K562 (cell line): ENCODE measurements around the gene RANGAP1.

ENCODE experiments used
- AFF4 ChIP-seq: sonication (generic); formaldehyde crosslinking; IDR thresholded peaks from 2 replicates; pipeline ENCODE4 v1.8.0; 2023; ENCODE audit warnings: mild to moderate bottlenecking, missing genetic modification reagents
- ARNT ChIP-seq, 2 experiments: fragments of 450-650 bp; IDR thresholded peaks; 2 replicates each; pipeline ENCODE4 v1.6.1; 2016; ENCODE audit warnings: mild to moderate bottlenecking in 1 of 2
- CBX8 ChIP-seq: fragments of 200-600 bp; sonication (generic); IDR thresholded peaks from 2 replicates; pipeline ENCODE4 v1.6.1; 2012; ENCODE audit warnings: borderline replicate concordance, mixed run types, low read depth, mild to moderate bottlenecking, moderate library complexity, mixed read lengths, low read length, control low read depth, inconsistent platforms; ENCODE audit not compliant: poor library complexity, severe bottlenecking; ENCODE audit errors: extremely low read depth
- CTCF ChIP-seq, 3 experiments: IDR thresholded peaks in 2 of 3; conservative IDR thresholded peaks in 1 of 3; 2 replicates each; pipeline ENCODE4 v1.5.1; 2011 to 2012; ENCODE audit warnings: low read length in 3 of 3, mild to moderate bottlenecking in 3 of 3, control low read depth in 2 of 3, improper control_type of control experiment in 1 of 3, inconsistent platforms in 1 of 3, low read depth in 1 of 3, mixed read lengths in 1 of 3, moderate library complexity in 1 of 3; ENCODE audit not compliant: insufficient read depth in 2 of 3
- EHMT2 ChIP-seq: fragments of 450-650 bp; IDR thresholded peaks from 2 replicates; pipeline ENCODE4 v1.6.1; 2018; ENCODE audit warnings: antibody characterized with exemption
- HSF4 ChIP-seq: fragments of 250-450 bp; sonication (Bioruptor Pico); IDR thresholded peaks from 2 replicates; pipeline ENCODE4 v2.1.2; 2022; ENCODE audit warnings: mild to moderate bottlenecking, moderate library complexity, borderline replicate concordance
- JUND ChIP-seq, 2 experiments: IDR thresholded peaks; 2 replicates in 1 of 2; 3 replicates in 1 of 2; pipeline ENCODE4 v1.6.1; 2011; ENCODE audit warnings: borderline replicate concordance in 2 of 2, low read depth in 2 of 2, low read length in 2 of 2, improper control_type of control experiment in 1 of 2, missing biosample characterization in 1 of 2, missing genetic modification characterization in 1 of 2, missing genetic modification reagents in 1 of 2
- POLR2A ChIP-seq: fragments of 450-650 bp; conservative IDR thresholded peaks from 2 replicates; pipeline ENCODE4 v1.6.1; 2016
- YY1 ChIP-seq, 3 experiments: IDR thresholded peaks; 2 replicates each; pipeline ENCODE4 v1.6.1; 2011; ENCODE audit warnings: low read length in 2 of 3, mild to moderate bottlenecking in 2 of 3, moderate library complexity in 2 of 3, borderline replicate concordance in 1 of 3, control low read depth in 1 of 3, low read depth in 1 of 3; ENCODE audit not compliant: insufficient read depth in 3 of 3, insufficient replicate concordance in 2 of 3, control insufficient read depth in 1 of 3, insufficient read length in 1 of 3; ENCODE audit errors: extremely low read depth in 1 of 3

GRCh38 chr22:41256254-41257253 is 29.4 kb downstream of the RANGAP1 start:
- TF ChIP-seq CBX8 (no peak), AFF4 (CRISPR knock-in tag) (no peak), EHMT2 (no peak), POLR2A (no peak), YY1 (IDR thresholded peaks at IDR 0.05; ENCODE audit: borderline replicate concordance in 1 of 3, control insufficient read depth in 1 of 3, extremely low read depth in 1 of 3, insufficient read depth in 3 of 3, insufficient read length in 1 of 3, insufficient replicate concordance in 2 of 3, low read depth in 1 of 3, low read length in 2 of 3) (no peak), JUND (IDR thresholded peaks at IDR 0.05; ENCODE audit: borderline replicate concordance, low read depth, low read length) (no peak), JUND (tag; IDR thresholded peaks at IDR 0.05; ENCODE audit: borderline replicate concordance, low read depth, low read length) (no peak), CTCF (IDR thresholded peaks at IDR 0.05 in 2 of 3, conservative IDR thresholded peaks at IDR 0.05 in 1 of 3; ENCODE audit: insufficient read depth in 2 of 3, low read depth in 1 of 3, low read length in 3 of 3) (no peak), HSF4 (CRISPR knock-in tag) (no peak), ARNT (IDR thresholded peaks at IDR 0.05) (no peak)
